Stimulated activated CD8-positive, alpha-beta memory T cell treated with anti-CD3 and anti-CD28 coated beads, Interleukin-7, amount 100 ng/mL, for 1 hour (primary cell): Measurements from ENCODE around the gene MED17.
"Not testable (repeated sequence)": the region's sequence is repeated elsewhere in the genome, so short reads cannot be mapped to it uniquely, and the experiment has no call there.

Experiments
- DNase-seq, 2 donors: peaks; one replicate each; pipeline ENCODE4 v3.0.0-alpha.2; 2020; ENCODE audit warnings: low read depth in 2 of 2

MED17 gene, protein sequence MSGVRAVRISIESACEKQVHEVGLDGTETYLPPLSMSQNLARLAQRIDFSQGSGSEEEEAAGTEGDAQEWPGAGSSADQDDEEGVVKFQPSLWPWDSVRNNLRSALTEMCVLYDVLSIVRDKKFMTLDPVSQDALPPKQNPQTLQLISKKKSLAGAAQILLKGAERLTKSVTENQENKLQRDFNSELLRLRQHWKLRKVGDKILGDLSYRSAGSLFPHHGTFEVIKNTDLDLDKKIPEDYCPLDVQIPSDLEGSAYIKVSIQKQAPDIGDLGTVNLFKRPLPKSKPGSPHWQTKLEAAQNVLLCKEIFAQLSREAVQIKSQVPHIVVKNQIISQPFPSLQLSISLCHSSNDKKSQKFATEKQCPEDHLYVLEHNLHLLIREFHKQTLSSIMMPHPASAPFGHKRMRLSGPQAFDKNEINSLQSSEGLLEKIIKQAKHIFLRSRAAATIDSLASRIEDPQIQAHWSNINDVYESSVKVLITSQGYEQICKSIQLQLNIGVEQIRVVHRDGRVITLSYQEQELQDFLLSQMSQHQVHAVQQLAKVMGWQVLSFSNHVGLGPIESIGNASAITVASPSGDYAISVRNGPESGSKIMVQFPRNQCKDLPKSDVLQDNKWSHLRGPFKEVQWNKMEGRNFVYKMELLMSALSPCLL

DNA sequence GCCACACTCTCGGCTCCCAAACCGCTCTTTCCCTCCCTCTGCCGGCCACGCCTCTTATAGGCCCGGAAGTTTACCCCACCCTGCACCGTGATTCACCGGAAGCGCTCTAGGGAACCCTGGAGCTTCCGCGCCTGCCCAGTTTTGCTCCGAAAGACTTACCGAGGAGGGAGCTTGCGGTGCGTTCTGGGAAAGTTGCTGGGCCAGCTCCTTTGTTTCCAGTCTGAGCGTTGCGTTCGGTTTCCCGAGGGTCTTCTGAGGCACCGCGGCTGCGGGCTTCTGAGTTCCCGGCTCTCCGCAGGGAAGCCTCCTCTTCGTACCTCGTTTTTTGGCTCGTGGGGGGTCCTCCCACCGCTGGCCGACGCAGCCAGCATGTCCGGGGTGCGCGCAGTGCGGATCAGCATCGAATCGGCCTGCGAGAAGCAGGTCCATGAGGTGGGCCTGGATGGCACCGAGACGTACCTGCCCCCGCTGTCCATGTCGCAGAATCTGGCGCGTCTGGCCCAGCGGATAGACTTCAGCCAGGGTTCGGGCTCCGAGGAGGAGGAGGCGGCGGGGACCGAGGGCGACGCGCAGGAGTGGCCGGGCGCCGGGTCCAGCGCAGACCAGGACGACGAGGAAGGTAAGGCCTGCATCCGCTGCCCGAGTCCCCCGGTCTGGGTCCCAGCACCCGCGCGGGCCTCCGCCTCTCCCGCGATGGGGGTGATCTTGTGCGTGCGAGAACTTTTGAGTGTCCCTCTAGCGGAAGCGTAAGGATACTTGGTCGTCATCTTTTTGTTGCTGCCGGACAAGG lies at the start of gene MED17:
Gene MED17 (plus strand): TSS at position 138 of the 790 bp plus-strand sequence. CDS start 232 bp downstream, at position 370.
- DNase-seq, result peak; percentile 67 to 78

DNA sequence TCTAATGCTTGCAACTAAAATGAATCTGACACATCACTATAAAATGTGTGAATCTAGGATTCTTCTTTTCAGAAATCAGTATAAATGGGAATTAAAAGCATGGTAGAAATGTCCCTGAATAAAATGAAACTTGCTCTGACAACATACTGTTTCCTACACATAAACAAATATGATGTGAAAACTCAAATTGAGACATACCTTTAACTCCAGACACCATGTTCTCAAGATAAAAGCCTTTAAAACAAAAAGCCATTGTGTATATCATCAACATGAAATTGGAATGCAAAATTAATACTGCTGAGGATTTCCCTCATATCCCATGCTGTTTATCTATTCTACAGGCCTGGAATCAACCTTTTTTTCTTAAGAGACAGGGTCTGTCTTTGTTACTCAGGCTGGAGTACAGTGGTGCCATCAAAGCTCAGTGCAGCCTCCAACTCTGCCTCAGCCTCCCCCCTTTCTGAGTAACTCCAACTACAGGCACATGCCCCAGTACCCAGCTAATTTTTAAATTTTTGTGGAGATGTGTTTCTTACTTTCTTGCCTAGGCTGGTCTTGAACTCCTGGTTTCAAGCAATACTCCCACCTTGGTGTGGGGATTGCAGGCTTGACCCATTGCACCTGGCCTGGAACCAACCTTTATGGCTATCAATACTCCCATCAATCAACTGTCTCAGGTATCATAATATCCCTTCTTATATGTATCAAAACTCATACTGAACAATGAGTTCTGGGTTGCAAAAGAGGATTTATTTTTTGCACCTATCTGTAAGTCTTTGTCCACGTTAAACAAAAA lies 49.5 kb upstream of the MED17 start:
- DNase-seq, result no peak

DNA sequence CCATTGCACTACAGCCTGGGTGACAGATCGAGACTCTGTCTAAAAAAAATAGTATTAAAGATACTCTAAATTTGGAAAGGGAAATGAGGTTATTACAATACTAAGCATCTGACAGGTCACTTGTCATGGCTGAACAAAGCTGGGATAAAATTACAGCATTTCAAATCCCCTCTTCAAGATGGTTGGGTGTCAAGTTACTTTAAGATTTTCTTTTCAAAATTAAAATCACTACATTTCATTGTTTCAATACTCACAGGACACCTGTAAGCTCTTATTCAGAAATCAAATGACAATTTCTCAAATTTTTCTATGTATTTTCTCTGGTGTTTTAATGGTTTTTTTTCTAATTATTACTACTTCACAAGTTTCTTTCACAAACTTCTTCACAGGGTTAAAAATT lies 48.5 kb upstream of the MED17 start:
- DNase-seq, result no peak

DNA sequence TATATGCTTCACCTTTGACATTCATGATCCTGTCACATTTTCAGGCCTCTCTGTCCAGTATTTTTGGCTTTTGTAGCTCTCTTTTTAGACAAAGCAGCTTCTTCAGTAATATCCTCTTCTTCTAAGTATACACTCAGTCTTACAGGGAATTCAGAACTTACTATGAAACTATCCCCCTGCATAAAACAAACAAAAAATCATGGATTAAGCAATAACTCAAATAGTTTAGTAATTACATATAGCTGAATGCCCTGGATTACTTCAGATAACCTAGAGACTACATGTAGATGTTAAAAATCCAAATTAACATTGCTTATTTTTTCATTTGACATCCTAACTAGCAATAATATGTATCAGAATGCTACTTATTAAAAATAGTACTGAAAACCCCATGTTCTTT lies 48.0 kb upstream of the MED17 start:
- no peak for DNase-seq

DNA sequence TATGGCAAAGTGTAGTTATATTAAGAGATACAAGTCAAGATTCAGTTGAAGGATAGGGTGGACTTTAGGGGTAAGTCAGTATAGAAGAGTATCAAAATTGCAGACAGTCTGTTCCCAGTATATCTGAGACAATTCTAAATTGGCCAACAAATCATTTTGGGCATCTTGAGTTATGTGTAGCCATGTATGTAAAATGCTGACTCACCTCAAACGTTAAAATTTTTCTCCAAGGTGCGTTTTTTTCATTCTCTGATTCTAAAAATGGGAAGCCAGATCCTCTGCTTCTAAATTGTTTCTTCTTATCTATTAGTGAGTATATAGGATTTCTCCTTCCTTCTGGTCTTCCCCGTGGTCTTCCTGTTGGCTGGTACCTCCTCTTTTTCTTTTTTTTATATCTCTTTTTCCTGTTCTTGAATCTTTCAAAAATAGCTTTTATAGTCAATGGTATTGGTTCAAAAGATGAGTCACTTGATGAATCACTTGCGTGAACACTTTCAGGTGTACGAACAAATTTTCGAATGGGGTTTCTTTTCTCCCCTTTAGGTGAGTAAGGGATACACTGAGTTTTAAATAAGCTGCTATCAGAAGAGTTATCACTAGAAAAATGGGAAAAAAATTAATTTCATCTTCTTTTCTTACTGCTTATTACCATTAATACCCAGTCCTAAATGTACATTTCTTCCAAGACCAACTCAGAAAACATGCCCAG lies 46.0 kb upstream of the MED17 start:
- DNase-seq, result no peak

DNA sequence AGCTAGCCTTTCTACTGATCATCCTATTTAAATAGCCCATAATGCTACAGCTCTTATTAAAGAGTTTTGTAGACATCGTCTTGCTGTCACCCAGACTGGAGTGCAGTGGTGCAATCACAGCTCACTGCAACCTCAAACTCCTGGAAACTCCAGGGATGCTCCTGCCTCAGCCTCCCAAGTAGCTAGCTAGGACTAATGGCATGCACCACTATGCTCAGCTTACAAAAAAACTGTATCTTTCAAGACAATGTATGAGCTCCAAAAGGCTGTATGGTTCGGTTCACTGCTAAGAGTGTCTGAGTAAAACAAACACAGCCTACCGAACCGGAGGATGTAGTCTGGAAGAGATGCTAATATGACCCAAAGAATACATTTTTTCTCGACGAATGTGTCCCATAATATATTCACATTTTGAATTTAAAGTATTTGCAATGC lies 45.4 kb upstream of the MED17 start:
- DNase-seq, result no peak

DNA sequence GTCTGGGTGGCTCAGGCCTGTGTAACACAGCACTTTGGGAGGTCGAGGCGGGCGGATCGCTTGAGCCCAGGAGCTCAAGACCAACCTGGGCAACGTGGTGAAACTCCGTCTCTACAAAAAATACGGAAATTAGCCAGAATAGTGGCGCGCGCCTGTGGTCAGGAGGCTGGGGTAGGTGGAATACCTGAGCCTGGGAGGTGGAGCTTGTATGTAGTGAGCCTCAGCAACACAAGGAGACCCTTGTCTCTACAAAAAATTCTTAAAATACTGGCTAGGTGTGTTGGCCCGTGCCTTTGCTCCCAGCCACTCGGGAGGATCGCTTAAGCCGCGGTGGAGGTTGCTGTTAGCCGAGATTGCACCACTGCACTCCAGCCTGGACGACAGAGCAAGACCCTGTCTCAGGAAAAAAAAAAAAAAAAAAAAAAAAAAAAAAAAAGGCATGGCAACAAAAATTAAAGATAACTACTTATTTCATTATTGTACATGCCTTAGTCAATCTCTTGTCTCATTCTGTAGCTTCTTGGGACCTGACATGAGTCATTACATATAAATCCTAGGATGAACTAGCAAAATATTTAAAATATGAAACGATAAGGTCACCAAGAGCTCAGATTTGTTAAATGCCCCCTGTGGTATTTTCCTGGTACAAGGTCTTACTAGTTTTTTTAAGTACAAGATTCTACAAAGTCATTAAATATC lies 43.9 kb upstream of the MED17 start:
- DNase-seq, result no peak

DNA sequence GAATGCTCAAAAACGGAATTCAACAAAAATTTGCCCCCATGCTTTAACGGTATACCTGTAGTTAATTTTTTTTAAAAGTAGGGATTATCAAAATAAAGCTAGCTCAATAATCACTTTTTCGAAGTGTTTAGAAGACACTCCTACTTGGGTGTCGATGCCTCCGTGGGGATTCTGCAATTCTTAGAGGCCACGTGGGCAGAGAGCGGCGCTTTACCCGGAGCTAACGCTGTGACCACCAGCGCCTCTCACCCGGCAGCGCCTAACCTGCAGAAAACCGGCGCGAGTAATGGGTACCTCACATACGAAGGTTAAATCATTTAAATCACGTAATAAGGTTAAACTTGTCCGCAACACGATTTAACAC lies 43.4 kb upstream of the MED17 start:
- peak; percentile 21 to 34 for DNase-seq

DNA sequence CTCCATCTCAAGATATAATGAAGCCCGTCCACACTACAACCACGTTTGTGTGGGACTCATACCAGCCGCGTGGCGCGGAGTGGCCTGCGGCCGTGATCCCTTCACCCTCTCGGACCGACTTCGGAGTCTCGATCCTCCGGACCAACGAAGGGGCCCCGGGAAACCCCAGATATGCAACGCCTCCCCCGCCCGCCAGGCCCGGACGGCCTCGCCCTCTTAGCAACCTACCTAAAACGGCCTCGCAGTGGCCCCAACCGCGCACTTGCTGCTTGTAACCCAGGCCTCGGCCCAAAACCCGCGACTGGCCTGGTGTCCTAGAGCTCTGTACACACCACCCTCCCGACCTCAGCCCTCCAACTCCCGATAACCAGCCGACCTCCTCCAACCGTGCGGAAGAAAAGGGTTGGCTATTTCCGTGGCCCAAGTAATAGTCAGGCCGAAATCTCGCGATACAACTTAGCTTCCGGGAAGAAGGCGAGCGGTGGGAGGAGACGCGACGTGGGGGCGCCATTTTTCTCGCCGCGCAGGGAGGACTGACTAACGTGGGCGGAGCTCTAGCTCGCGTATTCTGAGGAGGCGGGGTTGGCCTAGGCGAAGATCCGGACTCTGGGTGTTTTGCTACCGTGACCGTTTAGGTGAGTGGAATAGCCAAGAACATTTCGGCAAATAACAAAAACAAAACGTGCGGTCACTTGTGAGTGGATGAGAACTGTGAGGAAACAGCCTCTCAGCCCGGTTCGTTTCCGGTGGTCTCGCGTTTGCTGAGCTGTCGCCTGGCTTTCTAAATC lies 42.8 kb upstream of the MED17 start, which contains the start of the genes C11orf54 and TAF1D:
Gene C11orf54 (plus strand): TSS at position 579 of the 788 bp plus-strand sequence. CDS start 5,722 bp downstream, outside the sequence.
Gene TAF1D (minus strand): TSS at position 402 of the 788 bp plus-strand sequence. CDS start 2,191 bp downstream, outside the sequence.
- DNase-seq, result peak; percentile 88 to 92

DNA sequence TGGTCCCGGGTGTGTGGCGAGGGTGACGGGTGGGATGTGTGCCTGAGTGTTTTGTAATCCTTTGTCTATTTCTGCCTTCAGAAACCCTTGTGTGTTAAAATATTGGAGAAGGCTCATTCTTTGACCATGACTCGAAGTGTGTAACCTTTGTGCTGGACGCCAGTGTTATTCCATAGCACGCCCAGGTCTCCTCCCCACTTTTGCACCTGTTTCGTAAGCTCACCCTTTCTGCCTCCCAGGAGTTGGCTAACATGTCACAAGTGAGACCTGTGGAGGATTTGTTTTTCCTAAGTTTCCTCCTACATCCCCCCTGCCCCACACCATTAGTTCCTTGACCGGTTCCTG lies 42.2 kb upstream of the MED17 start:
- DNase-seq, result no peak

DNA sequence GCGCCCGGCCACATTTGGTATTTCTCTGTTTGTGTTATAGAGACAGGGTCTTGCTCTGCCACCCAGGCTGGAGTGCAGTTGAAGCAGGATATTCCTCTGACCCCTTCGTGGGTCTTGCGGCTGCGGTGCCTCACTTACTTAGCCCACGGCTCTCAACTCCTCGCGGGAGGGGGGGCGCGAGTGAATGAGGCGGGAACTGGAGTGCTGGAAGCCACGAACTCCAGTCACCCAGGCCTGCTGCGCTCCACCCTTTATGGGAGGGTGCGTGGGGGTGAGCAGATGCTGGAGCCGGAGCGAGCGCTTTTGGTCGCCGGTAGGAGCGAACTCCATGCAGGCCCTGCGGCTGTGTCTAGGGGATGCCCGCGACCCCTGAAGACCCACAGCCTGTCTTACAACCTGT lies 40.8 kb upstream of the MED17 start:
- no peak for DNase-seq

DNA sequence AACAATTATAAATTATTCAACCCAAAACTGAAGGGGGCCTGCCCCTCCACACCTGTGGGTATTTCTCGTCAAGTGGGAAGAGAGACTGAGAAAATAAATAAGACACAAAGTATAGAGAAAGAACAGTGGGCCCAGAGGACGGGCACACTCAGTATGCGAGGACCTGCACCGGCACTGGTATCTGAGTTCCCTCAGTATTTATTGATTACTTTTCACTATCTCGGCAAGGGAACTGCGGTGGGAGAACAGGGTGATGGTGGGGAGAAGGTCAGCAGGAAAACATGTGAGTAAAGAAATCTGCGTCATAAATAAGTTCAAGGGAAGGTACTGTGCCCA lies 39.4 kb upstream of the MED17 start:
- DNase-seq, result no peak

DNA sequence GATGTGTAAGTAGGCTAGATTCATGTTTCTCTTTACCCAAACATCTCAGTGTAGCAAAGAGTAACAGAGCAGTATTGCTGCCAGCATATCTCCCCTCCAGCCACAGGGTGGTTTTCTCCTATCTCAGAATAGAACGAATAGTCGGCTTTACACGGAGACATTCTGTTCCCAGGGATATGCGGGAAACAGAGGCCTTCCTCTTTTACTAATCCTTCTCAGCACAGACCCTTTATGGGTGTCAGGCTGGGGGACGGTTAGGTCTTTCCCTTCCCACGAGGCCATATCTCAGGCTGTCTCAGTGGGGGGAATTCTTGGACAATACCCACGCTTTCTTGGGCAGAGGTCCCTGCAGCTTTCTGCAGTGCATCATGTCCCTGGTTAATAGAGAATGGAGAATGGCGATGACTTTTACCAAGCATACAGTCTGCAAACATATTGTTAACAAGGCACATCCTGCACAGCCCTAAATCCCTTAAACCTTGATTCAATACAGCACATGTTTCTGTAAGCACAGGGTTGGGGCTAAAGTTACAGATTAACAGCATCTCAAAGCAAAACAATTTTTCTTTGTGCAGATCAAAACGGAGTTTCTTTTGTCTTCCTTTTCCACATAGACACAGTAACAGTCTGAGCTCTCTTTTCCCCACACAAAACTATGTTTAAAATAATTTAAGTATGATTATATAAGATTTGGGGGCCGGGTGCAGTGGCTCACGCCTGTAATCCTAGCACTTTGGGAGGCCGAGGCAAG lies 38.9 kb upstream of the MED17 start:
- DNase-seq, result not testable (repeated sequence)

DNA sequence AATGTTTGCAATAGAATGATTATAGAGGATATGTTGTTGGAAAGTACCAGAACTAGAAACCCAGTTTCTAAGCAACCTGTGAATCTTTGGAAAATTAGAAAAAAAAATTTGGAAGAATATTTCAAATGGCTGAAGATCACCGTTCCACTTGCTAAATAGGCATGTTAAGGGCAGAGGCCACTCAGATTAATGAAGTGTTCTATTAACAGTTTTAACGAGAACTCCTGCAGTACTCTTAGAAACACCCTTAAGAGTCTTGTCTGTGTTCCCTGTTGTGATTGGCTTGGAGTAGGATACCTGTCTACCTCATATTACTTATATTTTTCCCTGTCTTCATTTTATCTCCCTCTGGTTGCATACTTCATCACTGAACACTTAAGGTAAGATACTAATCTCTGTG lies 38.0 kb upstream of the MED17 start:
- DNase-seq, result no peak

DNA sequence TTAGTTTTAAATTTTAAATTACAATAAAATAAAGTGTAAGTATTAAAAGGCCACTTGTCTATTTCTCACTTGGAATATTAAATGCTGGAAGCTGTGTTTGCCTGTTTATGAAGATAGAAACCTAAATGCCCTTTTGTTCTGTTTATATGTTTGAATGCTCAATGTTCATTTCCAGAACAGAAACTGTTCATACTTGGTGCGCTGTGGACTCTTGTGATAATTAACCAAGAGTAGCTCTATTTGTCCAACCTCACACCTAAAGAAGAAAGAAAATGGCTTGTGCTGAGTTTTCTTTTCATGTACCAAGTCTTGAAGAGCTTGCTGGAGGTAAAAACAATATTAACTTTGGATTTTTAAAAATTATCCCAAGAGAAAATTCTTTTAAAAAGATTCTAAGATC lies 37.0 kb upstream of the MED17 start:
- DNase-seq, result no peak

DNA sequence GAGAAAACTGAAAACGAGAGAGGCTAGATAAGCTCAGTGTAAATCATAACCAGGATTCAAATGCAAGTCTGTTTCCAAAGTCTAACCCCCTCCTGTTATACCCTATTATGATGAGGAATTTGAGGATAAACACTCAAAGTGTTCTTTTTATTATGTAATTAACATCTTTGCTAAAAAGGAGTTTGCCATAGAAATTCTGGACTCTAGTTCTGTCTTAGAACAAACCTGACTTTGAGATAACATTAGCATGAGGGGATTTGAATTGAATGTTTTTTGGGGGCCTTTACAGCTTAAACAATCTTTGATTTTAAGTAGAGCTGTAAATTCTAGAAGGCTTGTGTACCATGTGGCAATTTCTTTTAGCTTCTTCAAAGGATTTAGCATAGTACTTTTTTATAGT lies 33.1 kb upstream of the MED17 start:
- no peak for DNase-seq

DNA sequence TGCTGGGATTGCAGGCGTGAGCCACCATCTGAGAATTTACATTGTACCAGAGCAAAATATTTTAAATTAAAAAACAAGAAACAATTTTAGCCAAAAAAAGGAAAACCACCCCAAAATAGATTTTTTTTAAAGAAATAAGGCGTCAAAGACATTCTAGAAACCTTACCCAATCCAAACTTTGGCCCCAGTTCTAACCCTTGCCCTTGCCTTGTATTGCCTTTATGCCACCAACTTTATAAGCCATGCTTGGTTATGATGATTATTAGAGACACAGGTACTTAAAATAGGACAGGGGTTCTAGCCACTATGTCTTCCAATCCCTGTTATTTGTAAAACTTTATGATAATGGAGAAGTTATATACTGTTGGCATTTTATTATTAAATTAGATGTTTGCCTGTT lies 30.8 kb upstream of the MED17 start:
- no peak for DNase-seq

DNA sequence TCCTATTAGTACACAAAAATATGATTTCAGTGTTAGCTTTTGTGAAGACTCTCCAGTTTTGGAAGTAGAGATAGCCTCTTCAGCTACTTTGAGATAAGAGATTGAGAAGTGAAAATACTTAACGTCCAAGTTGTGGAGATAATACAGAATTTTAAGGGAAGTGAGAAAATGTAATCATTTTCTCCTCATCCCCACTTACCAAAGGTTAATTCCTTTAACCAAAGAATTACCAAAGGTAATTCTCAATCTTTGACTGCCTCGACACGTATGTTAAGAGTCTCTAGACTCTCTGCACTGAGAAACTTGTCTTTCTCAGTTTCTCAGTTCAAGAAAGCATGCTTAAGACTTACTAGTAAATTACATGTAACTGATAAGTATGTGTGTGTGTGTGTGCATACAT lies 27.3 kb upstream of the MED17 start:
- DNase-seq, result no peak

DNA sequence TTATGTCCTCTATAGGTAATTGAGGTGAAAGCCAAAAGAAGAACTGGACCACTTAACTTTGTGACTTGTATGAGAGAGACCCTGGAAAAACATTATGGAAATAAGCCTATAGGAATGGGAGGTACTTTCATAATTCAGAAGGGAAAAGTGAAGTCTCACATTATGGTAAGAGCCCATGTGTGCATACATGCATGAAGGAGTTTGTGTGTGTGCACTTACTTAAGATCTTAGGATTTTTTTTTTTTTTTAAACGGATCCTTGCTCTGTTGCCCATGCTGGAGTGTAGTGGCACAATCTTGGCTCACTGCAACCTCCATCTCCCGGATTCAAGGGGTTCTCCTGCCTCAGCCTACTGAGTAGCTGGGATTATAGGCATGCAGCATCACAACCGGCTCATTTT lies 26.8 kb upstream of the MED17 start:
- no peak for DNase-seq
